ENCODE data around the gene TFPT. TPM values are rescaled to one million over a fixed set of nuclear protein-coding genes. Genes with fewer than 3 reads are reported as not detected.

The TFPT gene
- total RNA-seq, 1 donor from 2014 or later = 22.1 TPM

GRCh38 chr19:54063350-54064116 lies 51.9 kb downstream of the TFPT start, which contains the start of gene VSTM1:
TSS of gene VSTM1 (minus strand) at chr19:54063897. CDS start at chr19:54063777, 120 bp downstream.
- DNase-seq = no peak
- Histone ChIP-seq H3K4me3 (no peak within 1 kb of the TSS), H3K36me3 (no peaks in the 10 kb centered on the region), H3K9me3 (no peaks in the 10 kb centered on the region), H3K4me1 (no peaks in the 10 kb centered on the region), H3K27ac (no peak within 1 kb of the TSS), H3K27me3 (ENCODE audit: low read depth) (peaks cover 4% of the 10 kb centered on the region)
- ATAC-seq = peak in 1 of 2 donors; percentile 23
- intact Hi-C loops (cut with DNase I) = no loop called here
- no peak for TF ChIP-seq CTCF (IDR thresholded peaks at IDR 0.05)

- no peaks in the 10 kb centered on the region for H3K36me3 ChIP-seq
- H3K4me1 ChIP-seq = no peaks in the 10 kb centered on the region
- no peak overlapping the region for H3K27ac ChIP-seq
- H3K27me3 ChIP-seq (ENCODE audit: low read depth) = peaks cover 4% of the 10 kb centered on the region
- ATAC-seq (peak; percentile 68 to 85), DNase-seq (peak; percentile 82)
- TF ChIP-seq CTCF (IDR thresholded peaks at IDR 0.05) = no peak
- intact Hi-C loops (cut with DNase I) = no loop called here
- H3K4me3 ChIP-seq = no peak overlapping the region
- H3K9me3 ChIP-seq = no peaks in the 10 kb centered on the region
These were observed 52.8 kb downstream of the TFPT start for GRCh38 chr19:54062643-54063042.

Other genes starting within 250 kb of the TFPT start
- gene MYADM, start 247.8 kb downstream of the TFPT start, total RNA-seq = 126 TPM
- gene PRKCG, start 233.5 kb downstream of the TFPT start, total RNA-seq = not detected
- not detected for gene CACNG7, start 206.4 kb downstream of the TFPT start, total RNA-seq
- 0.21 TPM for gene CACNG8, start 152.7 kb downstream of the TFPT start, total RNA-seq
- gene CACNG6, start 124.0 kb downstream of the TFPT start, total RNA-seq = 2.2 TPM
- 1.7 TPM for gene VSTM1, start 51.8 kb downstream of the TFPT start, total RNA-seq
- not detected for gene TARM1, start 34.3 kb downstream of the TFPT start, total RNA-seq
- 77.8 TPM for gene OSCAR, start 14.9 kb downstream of the TFPT start, total RNA-seq
- 119 TPM for gene NDUFA3, start 12.8 kb downstream of the TFPT start, total RNA-seq
- 43.5 TPM for gene PRPF31, start 97 bp upstream of the TFPT start, total RNA-seq
- gene CNOT3, start 22.1 kb upstream of the TFPT start, total RNA-seq = 44.6 TPM
- gene LENG1, start 44.1 kb upstream of the TFPT start, total RNA-seq = 8.0 TPM
- gene TMC4, start 57.5 kb upstream of the TFPT start, total RNA-seq = 57.6 TPM
- gene MBOAT7, start 73.9 kb upstream of the TFPT start, total RNA-seq = 65.5 TPM
- 33.8 TPM for gene TSEN34, start 75.7 kb upstream of the TFPT start, total RNA-seq
- gene RPS9, start 85.2 kb upstream of the TFPT start, total RNA-seq = 1,086 TPM
- gene LILRB3, start 107.3 kb upstream of the TFPT start, total RNA-seq = 85.6 TPM
- 36.9 TPM for gene LILRA6, start 127.1 kb upstream of the TFPT start, total RNA-seq
- 16.0 TPM for gene LILRB5, start 141.6 kb upstream of the TFPT start, total RNA-seq
- gene LILRB2, start 165.5 kb upstream of the TFPT start, total RNA-seq = 26.1 TPM
- 21.9 TPM for gene LILRA5, start 197.5 kb upstream of the TFPT start, total RNA-seq
- 6.6 TPM for gene LILRA4, start 223.5 kb upstream of the TFPT start, total RNA-seq
- gene LAIR1, start 249.3 kb upstream of the TFPT start, total RNA-seq = 176 TPM

Data from lower lobe of right lung (tissue), 2 donors.